CD4-positive, alpha-beta T cell treated with Interferon gamma for 1 hour (primary cell): ENCODE data around the gene NAA80.

Experiments used
- DNase-seq: peaks from one replicate; pipeline ENCODE4 v3.0.0-alpha.2; 2020

NAA80 gene

GRCh38 chr3:50298836-50299637 is at the start of gene NAA80, which contains the start of gene HYAL3:
Gene NAA80, minus strand, starts transcription at chr3:50299405. Its CDS starts 1,942 bp downstream, at chr3:50297463.
Gene HYAL3, minus strand, starts transcription at chr3:50299405. Its CDS starts 3,803 bp downstream, at chr3:50295602.
- DNase-seq, result peak; percentile 99

GRCh38 chr3:50347187-50347813 is 48.1 kb upstream of the NAA80 start:
- DNase-seq, result peak; percentile 82

- DNase-seq, result peak; percentile 76
These were observed 46.5 kb upstream of the NAA80 start, which contains the start of gene ZMYND10 for GRCh38 chr3:50345586-50346234. Gene ZMYND10, minus strand, starts transcription at chr3:50345732. Its CDS starts 153 bp downstream, at chr3:50345579.

- DNase-seq, result no peak
These were observed 45.8 kb upstream of the NAA80 start for GRCh38 chr3:50345008-50345407.

GRCh38 chr3:50342813-50343633 is 43.8 kb upstream of the NAA80 start:
- no peak for DNase-seq

- DNase-seq, result no peak
These were observed 42.9 kb upstream of the NAA80 start for GRCh38 chr3:50341996-50342650.

GRCh38 chr3:50341537-50341936 is 42.3 kb upstream of the NAA80 start:
- DNase-seq, result no peak

GRCh38 chr3:50340448-50341329 is 41.5 kb upstream of the NAA80 start, which contains the start of gene RASSF1:
Gene RASSF1, minus strand, starts transcription at chr3:50340836. Its CDS starts 31 bp downstream, at chr3:50340805.
- peak; percentile 70 for DNase-seq

- DNase-seq, result no peak
These were observed 40.9 kb upstream of the NAA80 start for GRCh38 chr3:50340147-50340447.

GRCh38 chr3:50339485-50340146 is 40.4 kb upstream of the NAA80 start:
- DNase-seq, result no peak

- no peak for DNase-seq
These were observed 39.8 kb upstream of the NAA80 start for GRCh38 chr3:50338965-50339364.

GRCh38 chr3:50337175-50337861 is 38.1 kb upstream of the NAA80 start:
- DNase-seq, result peak; percentile 97

- DNase-seq, result no peak
These were observed 37.4 kb upstream of the NAA80 start for GRCh38 chr3:50336452-50337174.

- no peak for DNase-seq
These were observed 35.3 kb upstream of the NAA80 start for GRCh38 chr3:50334339-50335075.

- no peak for DNase-seq
These were observed 34.6 kb upstream of the NAA80 start for GRCh38 chr3:50333744-50334328.

GRCh38 chr3:50331364-50331907 is 32.2 kb upstream of the NAA80 start:
- no peak for DNase-seq

- no peak for DNase-seq
These were observed 31.1 kb upstream of the NAA80 start for GRCh38 chr3:50330330-50330729.
